GM21447 (cell line): Measurements from ENCODE around the gene GNPTAB.
A peak's percentile ranks its signal among the peaks of the same experiment; 100 is the strongest.

ENCODE experiments used
- ATAC-seq: cut with Tn5 transposase; IDR thresholded peaks from one replicate; pipeline ENCODE4 v1.9.1; 2021; ENCODE audit not compliant: unreplicated experiment

Gene GNPTAB

GRCh38 chr12:101809208-101809607, 21.6 kb downstream of the GNPTAB start:
- no peak for ATAC-seq

- no peak for ATAC-seq
Measured at GRCh38 chr12:101806265-101806664, 24.5 kb downstream of the GNPTAB start.

GRCh38 chr12:101804409-101804808, 26.4 kb downstream of the GNPTAB start:
- ATAC-seq: no peak

GRCh38 chr12:101803978-101804377, 26.8 kb downstream of the GNPTAB start:
- no peak for ATAC-seq

GRCh38 chr12:101802486-101802885, 28.3 kb downstream of the GNPTAB start:
- no peak for ATAC-seq

- ATAC-seq: peak; percentile 63
Measured at GRCh38 chr12:101799774-101800173, 31.0 kb downstream of the GNPTAB start.

GRCh38 chr12:101795786-101796185, 35.0 kb downstream of the GNPTAB start:
- ATAC-seq: no peak

GRCh38 chr12:101795013-101795412, 35.7 kb downstream of the GNPTAB start:
- no peak for ATAC-seq

- ATAC-seq: no peak
Measured at GRCh38 chr12:101794574-101794973, 36.2 kb downstream of the GNPTAB start.

GRCh38 chr12:101793401-101793800, 37.4 kb downstream of the GNPTAB start:
- ATAC-seq: peak; percentile 68

- ATAC-seq: no peak
Measured at GRCh38 chr12:101792046-101792931, 38.5 kb downstream of the GNPTAB start.

GRCh38 chr12:101789171-101789570, 41.6 kb downstream of the GNPTAB start:
- no peak for ATAC-seq

GRCh38 chr12:101785671-101786070, 45.1 kb downstream of the GNPTAB start:
- no peak for ATAC-seq

GRCh38 chr12:101784376-101784775, 46.4 kb downstream of the GNPTAB start:
- no peak for ATAC-seq

GRCh38 chr12:101783838-101784237, 46.9 kb downstream of the GNPTAB start:
- no peak for ATAC-seq

- no peak for ATAC-seq
Measured at GRCh38 chr12:101783150-101783549, 47.6 kb downstream of the GNPTAB start.

GRCh38 chr12:101782273-101782731, 48.5 kb downstream of the GNPTAB start:
- ATAC-seq: no peak

- no peak for ATAC-seq
Measured at GRCh38 chr12:101781834-101782233, 48.9 kb downstream of the GNPTAB start.

GRCh38 chr12:101780599-101780998, 50.2 kb downstream of the GNPTAB start:
- no peak for ATAC-seq

- ATAC-seq: no peak
Measured at GRCh38 chr12:101779626-101780025, 51.1 kb downstream of the GNPTAB start.

GRCh38 chr12:101779200-101779599, 51.6 kb downstream of the GNPTAB start:
- no peak for ATAC-seq

- ATAC-seq: no peak
Measured at GRCh38 chr12:101777978-101778377, 52.8 kb downstream of the GNPTAB start.

GRCh38 chr12:101777485-101777884, 53.3 kb downstream of the GNPTAB start:
- no peak for ATAC-seq
